ENCODE results near the gene FEN1.
A peak's percentile ranks its signal among the peaks of the same experiment; 100 is the strongest.

FEN1 gene

GRCh38 chr11:61757213-61757862 is 35.4 kb upstream of the FEN1 start:
- DNase-seq: no peak

DNA sequence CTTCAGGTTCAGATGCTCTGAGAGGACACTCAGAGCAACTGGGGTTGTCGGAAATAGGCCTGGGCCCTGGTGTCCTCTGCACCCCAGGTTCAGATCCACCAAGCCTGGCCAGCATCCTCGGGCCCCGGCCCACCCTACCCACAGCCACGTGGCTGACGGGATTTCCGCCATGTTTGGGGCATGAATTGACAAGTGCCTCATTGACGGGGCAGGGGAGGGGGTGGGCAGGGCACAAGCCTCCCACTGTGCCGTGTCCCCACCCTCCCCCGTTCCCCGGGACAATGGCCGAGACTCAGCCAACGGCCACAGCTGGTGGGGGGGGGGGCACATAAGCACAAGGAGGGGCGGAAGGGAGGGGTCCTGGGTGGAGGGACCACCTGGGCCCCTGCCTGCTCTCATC is 31.8 kb upstream of the FEN1 start:
- DNase-seq: no peak

DNA sequence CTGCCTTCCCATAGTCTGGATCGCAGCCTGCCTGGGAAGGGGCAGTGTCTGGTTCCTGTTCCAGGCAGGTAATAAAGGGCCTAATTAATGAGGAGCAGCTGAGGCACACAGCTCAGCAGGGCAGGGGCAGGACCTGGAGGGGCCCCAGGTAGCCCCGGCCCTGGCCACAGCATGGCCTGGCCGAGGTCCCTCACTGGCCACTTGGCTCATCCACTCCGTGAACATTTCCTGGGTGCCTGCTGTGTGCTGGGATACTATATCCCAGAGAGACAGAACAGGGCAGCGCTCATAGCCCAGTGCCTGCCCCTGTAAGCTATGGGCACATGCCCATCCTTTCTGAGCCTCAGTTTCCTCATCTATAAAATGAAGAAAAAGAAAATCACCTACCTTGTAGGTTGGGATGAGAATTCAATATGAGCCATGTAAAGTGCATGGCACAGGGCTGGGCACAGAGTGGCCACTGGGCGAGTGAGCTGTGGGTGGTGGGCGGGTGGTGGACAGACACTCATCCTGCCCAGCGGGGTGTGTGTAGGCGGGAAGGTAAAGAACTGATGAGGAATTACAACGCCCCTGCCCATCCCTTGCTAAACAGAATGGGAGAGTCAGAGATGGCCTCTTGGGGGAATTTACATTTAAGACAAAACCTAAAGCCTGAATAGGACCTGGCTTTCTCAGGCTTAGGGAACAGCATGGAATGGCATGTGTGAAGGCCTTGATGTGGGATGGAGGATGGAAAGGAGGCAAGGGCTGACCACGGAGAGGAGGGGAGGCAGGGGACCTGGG is 31.1 kb upstream of the FEN1 start:
- no peak for DNase-seq

DNA sequence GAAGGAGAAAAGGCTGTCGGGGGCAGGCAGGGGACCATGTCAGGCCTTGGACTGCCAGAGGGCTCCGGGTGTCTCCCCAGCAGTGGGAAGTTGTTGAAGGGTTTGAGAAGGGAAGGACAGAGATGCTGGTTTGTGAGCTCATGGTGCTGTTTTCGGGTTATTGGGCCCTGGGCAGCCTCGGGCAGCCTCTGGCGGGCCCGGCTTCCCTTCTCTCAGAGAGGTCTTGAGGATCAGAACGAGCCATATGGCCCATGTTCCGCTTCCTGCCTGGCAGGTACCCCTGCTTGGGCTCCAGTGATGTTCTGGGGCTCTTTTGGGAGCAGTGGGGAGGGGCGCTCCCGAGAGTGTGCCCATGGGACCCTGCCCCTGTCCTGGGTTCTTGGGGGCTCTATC is 30.5 kb upstream of the FEN1 start:
- DNase-seq: no peak

DNA sequence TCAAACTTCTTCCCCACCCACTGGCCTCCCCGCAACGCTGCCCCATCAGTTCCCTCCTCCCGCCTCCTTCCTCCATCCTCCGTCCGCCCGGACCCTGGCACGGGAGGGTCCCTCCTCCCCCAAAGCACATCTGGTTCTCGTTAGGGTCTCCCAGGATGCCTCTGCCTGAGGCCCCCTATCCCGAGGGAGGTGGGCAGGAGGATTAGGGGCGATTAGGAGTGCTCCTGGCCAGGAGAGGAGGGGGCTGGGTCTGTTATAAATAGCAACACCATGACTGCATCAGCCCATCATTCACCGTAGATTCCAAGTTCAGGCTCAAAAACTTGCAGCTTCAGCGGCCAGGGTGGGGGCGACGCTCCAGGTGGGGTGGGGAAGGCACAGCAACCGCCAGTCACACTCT is 29.9 kb upstream of the FEN1 start:
- no peak for DNase-seq

GRCh38 chr11:61763930-61764605 is 28.6 kb upstream of the FEN1 start:
- no peak for DNase-seq

GRCh38 chr11:61764606-61765260 is 28.0 kb upstream of the FEN1 start:
- no peak for DNase-seq

DNA sequence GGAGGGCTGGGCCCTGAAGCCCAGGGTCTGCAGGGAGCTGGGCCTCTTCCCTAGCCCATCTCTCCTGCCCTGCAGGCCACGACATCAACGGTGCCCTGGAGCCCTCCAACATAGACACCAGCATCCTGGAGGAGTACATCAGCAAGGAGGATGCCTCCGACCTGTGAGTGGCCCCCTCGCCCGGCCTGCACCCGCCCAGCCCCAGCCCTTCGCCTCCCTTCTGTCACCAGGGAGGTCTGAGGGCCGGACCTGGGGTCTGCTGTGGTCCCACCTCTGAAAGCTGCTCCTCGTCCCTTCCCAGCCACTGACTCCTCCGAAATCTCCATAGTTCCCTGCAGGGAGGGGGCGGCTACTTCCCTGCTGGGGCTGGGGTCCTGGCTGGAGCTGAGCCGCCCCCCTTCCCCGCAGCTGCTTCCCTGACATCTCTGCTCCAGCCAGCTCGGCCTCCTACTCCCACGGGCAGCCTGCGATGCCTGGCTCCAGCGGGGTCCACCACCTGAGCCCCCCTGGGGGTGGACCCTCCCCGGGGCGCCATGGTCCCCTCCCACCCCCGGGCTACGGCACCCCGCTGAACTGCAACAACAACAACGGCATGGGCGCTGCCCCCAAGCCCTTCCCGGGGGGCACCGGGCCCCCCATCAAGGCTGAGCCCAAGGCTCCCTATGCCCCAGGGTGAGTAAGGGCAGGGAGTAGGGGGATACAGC is 27.0 kb upstream of the FEN1 start:
- DNase-seq: no peak

GRCh38 chr11:61766353-61766841 is 26.3 kb upstream of the FEN1 start:
- peak; percentile 93 for DNase-seq

GRCh38 chr11:61768376-61769076 is 24.2 kb upstream of the FEN1 start:
- no peak for DNase-seq

DNA sequence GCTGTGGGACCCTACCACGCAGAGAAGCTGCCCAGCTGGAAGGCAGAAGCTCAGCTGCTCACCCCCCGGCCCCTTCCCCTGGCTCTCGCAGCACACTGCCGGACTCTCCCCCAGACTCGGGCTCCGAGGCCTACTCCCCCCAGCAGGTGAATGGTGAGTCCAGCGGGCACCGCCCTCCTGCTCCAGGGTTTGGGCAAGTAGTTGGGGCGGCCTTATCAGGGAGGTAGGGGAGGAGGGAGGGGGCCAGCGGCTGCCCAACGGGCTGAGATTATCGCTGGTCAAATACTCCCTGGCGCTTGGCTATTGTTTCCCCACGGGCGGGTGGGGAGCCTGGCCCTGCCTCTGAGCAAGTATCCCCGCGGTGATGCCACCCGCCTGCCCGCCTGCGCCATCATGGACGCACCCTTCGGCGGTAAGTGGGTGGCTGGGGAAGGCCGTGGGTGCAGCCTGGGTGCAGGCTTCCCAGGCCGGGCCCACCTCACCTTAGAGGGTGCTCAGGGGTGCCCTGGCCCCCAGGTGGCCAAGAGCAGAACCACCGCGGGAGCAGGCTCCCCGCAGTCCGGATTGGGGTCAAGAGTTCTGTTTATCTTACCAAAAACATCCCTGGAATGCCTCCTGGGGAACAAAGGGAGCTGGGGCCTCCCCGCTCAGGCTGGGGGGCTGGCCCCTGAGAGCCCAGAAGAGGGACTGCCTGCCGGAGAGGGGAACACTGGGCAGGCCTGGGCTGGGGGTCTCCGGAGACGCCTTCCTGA is 23.4 kb upstream of the FEN1 start:
- DNase-seq: no peak

GRCh38 chr11:61769946-61770683 is 22.6 kb upstream of the FEN1 start:
- no peak for DNase-seq

- DNase-seq: no peak
Observed at GRCh38 chr11:61771195-61771894, 21.4 kb upstream of the FEN1 start.

DNA sequence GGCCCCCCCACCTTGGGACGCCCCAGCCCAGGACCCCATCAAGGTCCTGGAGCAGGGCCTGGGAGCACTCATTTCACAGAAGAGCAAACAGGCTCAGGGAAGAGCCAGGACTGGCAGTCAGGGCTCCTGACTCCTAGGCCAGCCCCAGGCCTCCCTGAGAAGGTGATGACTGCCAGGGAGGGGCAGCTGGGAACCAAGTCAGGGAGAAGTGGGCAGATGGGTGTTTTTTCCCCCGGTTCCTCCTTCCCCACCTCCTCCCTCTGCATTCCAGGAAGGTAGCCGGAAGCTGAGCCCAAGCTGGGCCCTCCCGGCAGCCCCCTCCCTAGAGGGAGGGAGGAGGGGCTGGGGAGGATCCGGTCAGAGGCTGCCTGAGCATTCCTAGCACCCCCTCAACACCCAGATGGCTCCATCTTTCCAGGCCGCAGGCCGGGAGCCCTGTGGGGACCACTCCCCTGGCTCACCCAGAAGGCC is 20.7 kb upstream of the FEN1 start:
- DNase-seq: no peak

GRCh38 chr11:61773356-61773755 is 19.4 kb upstream of the FEN1 start:
- DNase-seq: no peak

DNA sequence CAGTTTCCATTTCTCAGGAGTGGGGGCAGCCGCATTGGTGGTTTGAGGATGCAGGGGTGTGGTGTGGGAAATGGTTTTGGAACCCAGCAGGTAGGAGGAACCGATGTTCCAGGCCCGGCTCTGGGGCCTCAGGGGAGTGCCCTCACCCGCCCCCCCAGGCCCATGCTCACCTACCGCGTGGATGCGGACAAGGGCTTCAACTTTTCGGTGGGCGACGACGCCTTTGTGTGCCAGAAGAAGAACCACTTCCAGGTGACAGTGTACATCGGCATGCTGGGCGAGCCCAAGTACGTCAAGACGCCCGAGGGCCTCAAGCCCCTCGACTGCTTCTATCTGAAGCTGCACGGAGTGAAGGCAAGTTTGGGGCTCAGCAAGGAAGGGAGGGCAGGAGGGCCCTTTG is 18.9 kb upstream of the FEN1 start:
- DNase-seq: no peak

DNA sequence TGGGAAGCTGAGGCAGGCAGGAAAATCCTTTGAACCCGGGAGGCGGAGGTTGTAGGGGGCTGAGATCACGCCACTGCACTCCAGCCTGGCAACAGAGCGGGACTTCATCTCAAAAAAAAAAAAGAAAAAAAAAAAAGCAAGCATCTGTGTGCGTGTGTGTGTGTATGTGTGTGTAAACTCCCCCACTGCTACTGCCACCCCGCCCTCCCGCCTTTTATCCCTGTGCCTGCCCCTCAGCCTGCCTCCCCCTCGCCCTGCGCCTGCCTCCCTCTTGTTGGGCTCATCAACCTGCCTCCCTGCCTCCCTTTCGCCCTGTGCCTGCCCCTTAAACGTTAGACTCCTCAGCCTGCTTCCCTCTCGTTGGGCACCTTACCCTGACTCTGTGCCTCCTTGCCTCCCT is 18.3 kb upstream of the FEN1 start:
- no peak for DNase-seq

- no peak for DNase-seq
Observed at GRCh38 chr11:61775106-61775505, 17.6 kb upstream of the FEN1 start.

- no peak for DNase-seq
Observed at GRCh38 chr11:61775606-61776554, 16.8 kb upstream of the FEN1 start.
